Keratinocyte (primary cell): Measurements from ENCODE around the gene FMN2.

ENCODE experiments used
- EZH2 ChIP-seq: IDR thresholded peaks from one replicate; pipeline ENCODE4 v1.6.1; 2012; ENCODE audit warnings: inconsistent platforms, mild to moderate bottlenecking, low read length, moderate library complexity
- TF ChIP-seq, protein P1 (sequence below), 3 experiments: IDR thresholded peaks in 1 of 3; conservative IDR thresholded peaks in 1 of 3; optimal IDR thresholded peaks in 1 of 3; 2 replicates in 2 of 3; 3 replicates in 1 of 3; pipeline versions ENCODE3 to v1.5.1; 2011; ENCODE audit warnings: low read length in 3 of 3, mild to moderate bottlenecking in 3 of 3, moderate library complexity in 2 of 3, control low read depth in 1 of 3, inconsistent platforms in 1 of 3; ENCODE audit not compliant: insufficient read depth in 2 of 3; ENCODE audit errors: extremely low read depth in 1 of 3

DNA sequence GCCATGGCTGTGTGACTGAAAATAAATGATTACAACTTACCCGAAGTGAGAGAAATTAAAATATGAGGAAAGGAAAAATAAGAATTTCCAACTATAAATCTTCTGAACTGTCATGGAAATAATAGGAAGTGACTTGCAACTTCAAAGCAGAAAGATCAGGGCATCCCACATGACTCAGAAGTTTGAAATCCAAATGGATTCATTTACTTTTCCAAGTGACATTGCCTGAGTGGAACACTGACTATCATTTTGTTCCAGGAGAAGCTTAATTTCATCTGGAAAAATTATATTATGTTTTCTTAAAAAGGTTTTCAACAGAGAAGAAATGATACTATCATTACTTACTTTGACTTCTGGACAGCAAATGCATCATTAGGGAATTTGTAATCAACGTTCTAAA is 409.4 kb downstream of the FMN2 start:
- TF ChIP-seq, protein P1, sequence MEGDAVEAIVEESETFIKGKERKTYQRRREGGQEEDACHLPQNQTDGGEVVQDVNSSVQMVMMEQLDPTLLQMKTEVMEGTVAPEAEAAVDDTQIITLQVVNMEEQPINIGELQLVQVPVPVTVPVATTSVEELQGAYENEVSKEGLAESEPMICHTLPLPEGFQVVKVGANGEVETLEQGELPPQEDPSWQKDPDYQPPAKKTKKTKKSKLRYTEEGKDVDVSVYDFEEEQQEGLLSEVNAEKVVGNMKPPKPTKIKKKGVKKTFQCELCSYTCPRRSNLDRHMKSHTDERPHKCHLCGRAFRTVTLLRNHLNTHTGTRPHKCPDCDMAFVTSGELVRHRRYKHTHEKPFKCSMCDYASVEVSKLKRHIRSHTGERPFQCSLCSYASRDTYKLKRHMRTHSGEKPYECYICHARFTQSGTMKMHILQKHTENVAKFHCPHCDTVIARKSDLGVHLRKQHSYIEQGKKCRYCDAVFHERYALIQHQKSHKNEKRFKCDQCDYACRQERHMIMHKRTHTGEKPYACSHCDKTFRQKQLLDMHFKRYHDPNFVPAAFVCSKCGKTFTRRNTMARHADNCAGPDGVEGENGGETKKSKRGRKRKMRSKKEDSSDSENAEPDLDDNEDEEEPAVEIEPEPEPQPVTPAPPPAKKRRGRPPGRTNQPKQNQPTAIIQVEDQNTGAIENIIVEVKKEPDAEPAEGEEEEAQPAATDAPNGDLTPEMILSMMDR (optimal IDR thresholded peaks at IDR 0.05 in 1 of 3, IDR thresholded peaks at IDR 0.05 in 1 of 3, conservative IDR thresholded peaks at IDR 0.05 in 1 of 3; ENCODE audit: extremely low read depth in 1 of 3, insufficient read depth in 2 of 3, low read length in 3 of 3), result no peak
- no peak for TF ChIP-seq EZH2
